Liver (tissue), 9 donors: ENCODE data around the gene TTC24. TPM values are rescaled to one million over a fixed set of nuclear protein-coding genes. Genes with fewer than 3 reads are reported as not detected.
"Not testable (repeated sequence)": the region's sequence is repeated elsewhere in the genome, so short reads cannot be mapped to it uniquely, and the experiment has no call there.

Experiments
- DNase-seq: peaks from one replicate; pipeline ENCODE4 v3.0.0-alpha.2; 2017; ENCODE audit warnings: low spot score
- H3K27ac ChIP-seq, 2 donors: one replicate each; pipeline ENCODE4 v1.7.0; 2013; ENCODE audit warnings: inconsistent platforms in 2 of 2, low read length in 2 of 2, control low read depth in 1 of 2, low read depth in 1 of 2, mild to moderate bottlenecking in 1 of 2
- H3K27me3 ChIP-seq, 4 donors: one replicate each; pipeline versions ENCODE4 v1.6.1 to v1.7.0; 2013; ENCODE audit warnings: low read length in 3 of 4, inconsistent platforms in 1 of 4, mild to moderate bottlenecking in 1 of 4, moderate library complexity in 1 of 4; ENCODE audit not compliant: control insufficient read depth in 4 of 4, insufficient read depth in 4 of 4
- H3K36me3 ChIP-seq, 4 donors: one replicate each; pipeline versions ENCODE4 v1.6.1 to v1.7.0; 2013; ENCODE audit warnings: low read length in 3 of 4, mild to moderate bottlenecking in 3 of 4, low read depth in 1 of 4, moderate library complexity in 1 of 4; ENCODE audit not compliant: control insufficient read depth in 4 of 4, insufficient read depth in 3 of 4
- H3K4me1 ChIP-seq, 4 donors: one replicate each; pipeline versions ENCODE4 v1.6.1 to v1.7.0; 2013; ENCODE audit warnings: low read length in 3 of 4, mild to moderate bottlenecking in 3 of 4, moderate library complexity in 1 of 4; ENCODE audit not compliant: control insufficient read depth in 4 of 4, insufficient read depth in 4 of 4
- H3K4me3 ChIP-seq, 3 donors: one replicate each; pipeline versions ENCODE4 v1.6.1 to v1.7.0; 2013; ENCODE audit warnings: low read length in 3 of 3, control low read depth in 1 of 3, low read depth in 1 of 3, mild to moderate bottlenecking in 1 of 3
- H3K9ac ChIP-seq, 2 donors: one replicate each; pipeline ENCODE4 v1.7.0; 2013; ENCODE audit warnings: low read length in 2 of 2, mild to moderate bottlenecking in 2 of 2, moderate library complexity in 2 of 2, control low read depth in 1 of 2, low read depth in 1 of 2
- H3K9me3 ChIP-seq, 4 donors: one replicate each; pipeline versions ENCODE4 v1.6.1 to v1.7.0; 2013; ENCODE audit warnings: low read length in 3 of 4; ENCODE audit not compliant: control insufficient read depth in 4 of 4
- CTCF ChIP-seq: fragments of 150-350 bp; IDR thresholded peaks from 2 replicates; pipeline ENCODE4 v1.5.1; 2017; ENCODE audit warnings: improper control_type of control experiment, low read depth, low read length; ENCODE audit not compliant: missing input control
- FOXA1 ChIP-seq: IDR thresholded peaks from 2 replicates; pipeline ENCODE4 v1.6.1; 2016; ENCODE audit warnings: antibody characterized with exemption
- FOXA2 ChIP-seq: IDR thresholded peaks from 2 replicates; pipeline ENCODE4 v1.6.1; 2016; ENCODE audit warnings: antibody characterized with exemption
- GABPA ChIP-seq, 2 donors: IDR thresholded peaks in 1 of 2; conservative IDR thresholded peaks in 1 of 2; 2 replicates each; pipeline ENCODE4 v1.6.1; 2016; ENCODE audit warnings: antibody characterized with exemption in 2 of 2, mild to moderate bottlenecking in 1 of 2, moderate library complexity in 1 of 2
- HNF4A ChIP-seq, 2 donors: conservative IDR thresholded peaks; 2 replicates each; pipeline ENCODE4 v1.6.1; 2016; ENCODE audit warnings: antibody characterized with exemption in 2 of 2, mild to moderate bottlenecking in 2 of 2
- HNF4G ChIP-seq: IDR thresholded peaks from 2 replicates; pipeline ENCODE4 v1.6.1; 2016; ENCODE audit warnings: antibody characterized with exemption
- JUND ChIP-seq, 2 donors: IDR thresholded peaks; 2 replicates each; pipeline ENCODE4 v1.6.1; 2016; ENCODE audit warnings: antibody characterized with exemption in 2 of 2
- MAX ChIP-seq: IDR thresholded peaks from 2 replicates; pipeline ENCODE4 v1.6.1; 2016; ENCODE audit warnings: antibody characterized with exemption
- NR2F2 ChIP-seq: IDR thresholded peaks from 2 replicates; pipeline ENCODE4 v1.6.1; 2016; ENCODE audit warnings: antibody characterized with exemption
- RAD21 ChIP-seq, 2 donors: IDR thresholded peaks; 2 replicates each; pipeline ENCODE4 v1.6.1; 2016; ENCODE audit warnings: antibody characterized with exemption in 2 of 2, mild to moderate bottlenecking in 2 of 2
- REST ChIP-seq: IDR thresholded peaks from 2 replicates; pipeline ENCODE4 v1.6.1; 2016; ENCODE audit warnings: antibody characterized with exemption, mild to moderate bottlenecking
- RXRA ChIP-seq, 2 donors: IDR thresholded peaks; 2 replicates each; pipeline ENCODE4 v1.6.1; 2017 to 2018; ENCODE audit warnings: antibody characterized with exemption in 2 of 2, mild to moderate bottlenecking in 1 of 2
- SP1 ChIP-seq: IDR thresholded peaks from 2 replicates; pipeline ENCODE4 v1.6.1; 2018; ENCODE audit warnings: antibody characterized with exemption, mild to moderate bottlenecking
- TAF1 ChIP-seq: conservative IDR thresholded peaks from 2 replicates; pipeline ENCODE4 v1.6.1; 2016; ENCODE audit warnings: antibody characterized with exemption, mild to moderate bottlenecking
- ZBTB33 ChIP-seq: IDR thresholded peaks from 2 replicates; pipeline ENCODE4 v1.6.1; 2016; ENCODE audit warnings: antibody characterized with exemption
- WGBS: extraction: QIAGEN DNeasy Blood & Tissue Kit; methylation state at CpG from one replicate; pipeline ENCODE4 v1.1.7; 2013; 5-methylcytosine and 5-hydroxymethylcytosine counted together
- polyA plus RNA-seq, 2 donors: library from polyadenylated mRNA; stranded (reverse) in 1 of 2; unstranded in 1 of 2; fragments of 200-250 nt in 1 of 2; fragments of >200 nt in 1 of 2; fragmentation: Nextera tagmentation in 1 of 2; extraction: Ambion mirVana in 1 of 2; gene quantifications; one replicate each; pipeline versions ENCODE4 v1.2.1 to v1.2.3, GENCODE V29; 2013 to 2015
- total RNA-seq, 2 donors: library from RNA; depleted of rRNA; stranded (reverse); fragments of >200 nt; gene quantifications; one replicate each; pipeline ENCODE4 v1.2.3, GENCODE V29; 2014
- donor health status: healthy.
- donor health status: healthy.
- donor health status: healthy.
- donor health status: healthy.
- donor health status: healthy.

TTC24 gene
- total and polyA plus RNA-seq, 4 donors: 0.08 to 0.14 (median 0.10) TPM; not detected in 1

DNA sequence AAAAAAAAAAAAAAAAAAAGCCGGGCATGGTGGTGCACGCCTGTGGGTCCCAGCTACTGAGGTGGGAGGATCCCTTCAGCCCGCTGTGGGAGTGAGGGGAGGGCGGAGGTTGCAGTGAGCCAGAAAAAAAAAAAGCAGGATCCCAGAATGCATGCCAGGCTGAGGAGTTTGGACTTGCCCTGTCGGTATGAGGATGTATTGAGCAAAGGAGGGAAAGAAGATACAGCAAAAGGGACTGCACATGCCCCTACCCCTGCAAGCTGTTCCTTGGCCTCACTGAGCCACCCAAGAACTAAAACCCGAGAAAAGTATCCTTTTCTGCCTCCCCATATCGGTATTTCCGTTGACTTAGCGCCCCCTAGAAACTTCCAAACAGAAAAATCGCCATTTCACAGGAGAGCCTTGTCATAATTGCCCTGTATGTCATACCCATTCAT is 23.1 kb downstream of the TTC24 start:
- Histone ChIP-seq H3K27ac (no peak overlapping the region), H3K36me3 (peaks cover 0 to 9% (median 4%) of the 10 kb centered on the region in 4 donors), H3K27me3 (no peaks in the 10 kb centered on the region), H3K4me3 (no peak overlapping the region), H3K9me3 (no peaks in the 10 kb centered on the region), H3K9ac (no peak overlapping the region), H3K4me1 (peaks cover 5 to 16% (median 11%) of the 10 kb centered on the region in 4 donors)
- 40% methylated on average over 10 of the region's 10 CpGs for WGBS
- TF ChIP-seq GABPA (IDR thresholded peaks at IDR 0.05 in 1 of 2, conservative IDR thresholded peaks at IDR 0.05 in 1 of 2): no peak
- no peak for TF ChIP-seq ZBTB33
- TF ChIP-seq JUND (IDR thresholded peaks at IDR 0.05): no peak
- no peak for TF ChIP-seq SP1
- no peak for TF ChIP-seq FOXA1
- TF ChIP-seq REST: no peak
- TF ChIP-seq MAX: no peak
- TF ChIP-seq FOXA2: no peak
- no peak for TF ChIP-seq TAF1
- TF ChIP-seq HNF4A (conservative IDR thresholded peaks at IDR 0.05): no peak
- TF ChIP-seq HNF4G: no peak
- no peak for TF ChIP-seq CTCF
- no peak for TF ChIP-seq RXRA (IDR thresholded peaks at IDR 0.05)
- TF ChIP-seq NR2F2: no peak
- TF ChIP-seq RAD21 (IDR thresholded peaks at IDR 0.05): no peak
- DNase-seq: no peak

- H3K9me3 ChIP-seq, H3K9ac ChIP-seq, H3K36me3 ChIP-seq, DNase-seq, H3K4me3 ChIP-seq, H3K4me1 ChIP-seq, H3K27ac ChIP-seq, H3K27me3 ChIP-seq: not testable (repeated sequence)
- 84% methylated on average over 4 of the region's 4 CpGs for WGBS
These were observed 27.8 kb downstream of the TTC24 start for GRCh38 chr1:156607344-156607743.
